ENCODE measurements around the gene NSMF. TPM values are rescaled to one million over a fixed set of nuclear protein-coding genes. Genes with fewer than 3 reads are reported as not detected.

NSMF gene
- total and polyA plus RNA-seq, 2 experiments from 2014 or later = 20.3 to 103 TPM

DNA sequence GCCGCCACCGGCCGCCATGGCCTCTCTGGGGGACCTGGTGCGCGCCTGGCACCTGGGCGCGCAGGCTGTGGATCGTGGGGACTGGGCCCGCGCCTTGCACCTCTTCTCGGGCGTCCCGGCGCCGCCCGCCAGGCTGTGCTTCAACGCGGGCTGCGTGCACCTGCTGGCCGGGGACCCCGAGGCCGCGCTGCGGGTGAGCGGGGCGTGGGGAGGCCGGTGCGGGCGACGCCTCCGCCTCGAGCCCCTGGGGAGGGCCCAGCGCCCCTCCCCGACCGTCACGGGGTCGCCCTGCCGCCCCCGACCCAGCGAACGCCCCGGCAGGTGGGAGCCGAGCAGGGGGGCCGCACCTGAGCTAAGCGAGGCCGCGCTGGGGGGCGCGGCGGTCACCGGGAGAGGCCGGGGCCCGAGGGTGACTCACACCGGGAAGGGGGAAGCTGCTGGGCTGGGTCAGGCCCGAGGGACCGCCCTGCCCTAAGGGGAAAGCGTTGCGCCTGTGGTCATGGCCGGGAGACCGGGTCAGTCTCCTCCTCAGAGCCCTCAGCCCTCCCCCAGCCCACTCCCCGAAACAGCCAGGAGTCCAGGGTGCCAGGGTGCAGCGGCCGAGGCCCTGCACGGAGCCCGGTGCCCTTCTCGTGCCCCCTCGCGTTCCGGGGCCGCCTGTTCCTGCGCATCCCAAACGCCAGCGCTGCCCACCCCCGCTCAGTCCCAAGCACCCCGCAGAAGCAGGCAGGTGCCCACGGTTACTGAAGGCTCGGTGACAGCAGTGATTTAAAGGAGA, 35.4 kb downstream of the NSMF start:
- Mint-ChIP-seq H3K27ac (no peak overlapping the region), H3K36me3 (ENCODE audit: low read depth) (no peaks in the 10 kb centered on the region; the same call in 2 of the 3 replicates), H3K27me3 (ENCODE audit: insufficient read depth, low read depth, poor library complexity) (peaks cover 10% of the 10 kb centered on the region), H3K9me3 (no peaks in the 10 kb centered on the region; the same call in 2 of the 3 replicates), H3K4me3 (peak overlapping the region; percentile 59), H3K4me1 (peaks cover 4% of the 10 kb centered on the region; the same call in 2 of the 3 replicates)
- peak; percentile 34 for DNase-seq (ENCODE audit: low spot score)
- Histone ChIP-seq H2AFZ (peak overlapping the region; percentile 76), H3K79me2 (replicated peaks; ENCODE audit: insufficient read depth) (peaks cover 19% of the 10 kb centered on the region), H3K27me3 (ENCODE audit: insufficient read depth) (peaks cover 9% of the 10 kb centered on the region), H3K27ac (ENCODE audit: low read depth) (no peak overlapping the region), H3K4me2 (peak overlapping the region; percentile 78), H3K4me3 (peak overlapping the region; percentile 58), H3F3A (replicated peaks; ENCODE audit: low read depth) (peaks cover 3% of the 10 kb centered on the region; the same call in 1 of the 2 replicates), H3K36me3 (ENCODE audit: insufficient read depth) (no peaks in the 10 kb centered on the region), H3K9me2 (ENCODE audit: insufficient read depth) (no peaks in the 10 kb centered on the region), H4K20me1 (replicated peaks; ENCODE audit: insufficient read depth) (peaks cover 4% of the 10 kb centered on the region; the same call in 1 of the 2 replicates), H3K4me1 (ENCODE audit: insufficient read depth) (peaks cover 6% of the 10 kb centered on the region)
- peak; percentile 11 for ATAC-seq
- TF ChIP-seq EZH2phosphoT487 (IDR thresholded peaks at IDR 0.05; ENCODE audit: unreplicated experiment) = no peak
- TF ChIP-seq STAT1 (IDR thresholded peaks at IDR 0.05; ENCODE audit: unreplicated experiment) = no peak
- TF ChIP-seq ZNF114 (CRISPR knock-in tag; IDR thresholded peaks at IDR 0.05) = no peak
- no peak for TF ChIP-seq NANOG (IDR thresholded peaks at IDR 0.05; ENCODE audit: borderline replicate concordance)
- TF ChIP-seq, protein P1, sequence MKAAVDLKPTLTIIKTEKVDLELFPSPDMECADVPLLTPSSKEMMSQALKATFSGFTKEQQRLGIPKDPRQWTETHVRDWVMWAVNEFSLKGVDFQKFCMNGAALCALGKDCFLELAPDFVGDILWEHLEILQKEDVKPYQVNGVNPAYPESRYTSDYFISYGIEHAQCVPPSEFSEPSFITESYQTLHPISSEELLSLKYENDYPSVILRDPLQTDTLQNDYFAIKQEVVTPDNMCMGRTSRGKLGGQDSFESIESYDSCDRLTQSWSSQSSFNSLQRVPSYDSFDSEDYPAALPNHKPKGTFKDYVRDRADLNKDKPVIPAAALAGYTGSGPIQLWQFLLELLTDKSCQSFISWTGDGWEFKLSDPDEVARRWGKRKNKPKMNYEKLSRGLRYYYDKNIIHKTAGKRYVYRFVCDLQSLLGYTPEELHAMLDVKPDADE (IDR thresholded peaks at IDR 0.05) = no peak
- TF ChIP-seq, protein P2, sequence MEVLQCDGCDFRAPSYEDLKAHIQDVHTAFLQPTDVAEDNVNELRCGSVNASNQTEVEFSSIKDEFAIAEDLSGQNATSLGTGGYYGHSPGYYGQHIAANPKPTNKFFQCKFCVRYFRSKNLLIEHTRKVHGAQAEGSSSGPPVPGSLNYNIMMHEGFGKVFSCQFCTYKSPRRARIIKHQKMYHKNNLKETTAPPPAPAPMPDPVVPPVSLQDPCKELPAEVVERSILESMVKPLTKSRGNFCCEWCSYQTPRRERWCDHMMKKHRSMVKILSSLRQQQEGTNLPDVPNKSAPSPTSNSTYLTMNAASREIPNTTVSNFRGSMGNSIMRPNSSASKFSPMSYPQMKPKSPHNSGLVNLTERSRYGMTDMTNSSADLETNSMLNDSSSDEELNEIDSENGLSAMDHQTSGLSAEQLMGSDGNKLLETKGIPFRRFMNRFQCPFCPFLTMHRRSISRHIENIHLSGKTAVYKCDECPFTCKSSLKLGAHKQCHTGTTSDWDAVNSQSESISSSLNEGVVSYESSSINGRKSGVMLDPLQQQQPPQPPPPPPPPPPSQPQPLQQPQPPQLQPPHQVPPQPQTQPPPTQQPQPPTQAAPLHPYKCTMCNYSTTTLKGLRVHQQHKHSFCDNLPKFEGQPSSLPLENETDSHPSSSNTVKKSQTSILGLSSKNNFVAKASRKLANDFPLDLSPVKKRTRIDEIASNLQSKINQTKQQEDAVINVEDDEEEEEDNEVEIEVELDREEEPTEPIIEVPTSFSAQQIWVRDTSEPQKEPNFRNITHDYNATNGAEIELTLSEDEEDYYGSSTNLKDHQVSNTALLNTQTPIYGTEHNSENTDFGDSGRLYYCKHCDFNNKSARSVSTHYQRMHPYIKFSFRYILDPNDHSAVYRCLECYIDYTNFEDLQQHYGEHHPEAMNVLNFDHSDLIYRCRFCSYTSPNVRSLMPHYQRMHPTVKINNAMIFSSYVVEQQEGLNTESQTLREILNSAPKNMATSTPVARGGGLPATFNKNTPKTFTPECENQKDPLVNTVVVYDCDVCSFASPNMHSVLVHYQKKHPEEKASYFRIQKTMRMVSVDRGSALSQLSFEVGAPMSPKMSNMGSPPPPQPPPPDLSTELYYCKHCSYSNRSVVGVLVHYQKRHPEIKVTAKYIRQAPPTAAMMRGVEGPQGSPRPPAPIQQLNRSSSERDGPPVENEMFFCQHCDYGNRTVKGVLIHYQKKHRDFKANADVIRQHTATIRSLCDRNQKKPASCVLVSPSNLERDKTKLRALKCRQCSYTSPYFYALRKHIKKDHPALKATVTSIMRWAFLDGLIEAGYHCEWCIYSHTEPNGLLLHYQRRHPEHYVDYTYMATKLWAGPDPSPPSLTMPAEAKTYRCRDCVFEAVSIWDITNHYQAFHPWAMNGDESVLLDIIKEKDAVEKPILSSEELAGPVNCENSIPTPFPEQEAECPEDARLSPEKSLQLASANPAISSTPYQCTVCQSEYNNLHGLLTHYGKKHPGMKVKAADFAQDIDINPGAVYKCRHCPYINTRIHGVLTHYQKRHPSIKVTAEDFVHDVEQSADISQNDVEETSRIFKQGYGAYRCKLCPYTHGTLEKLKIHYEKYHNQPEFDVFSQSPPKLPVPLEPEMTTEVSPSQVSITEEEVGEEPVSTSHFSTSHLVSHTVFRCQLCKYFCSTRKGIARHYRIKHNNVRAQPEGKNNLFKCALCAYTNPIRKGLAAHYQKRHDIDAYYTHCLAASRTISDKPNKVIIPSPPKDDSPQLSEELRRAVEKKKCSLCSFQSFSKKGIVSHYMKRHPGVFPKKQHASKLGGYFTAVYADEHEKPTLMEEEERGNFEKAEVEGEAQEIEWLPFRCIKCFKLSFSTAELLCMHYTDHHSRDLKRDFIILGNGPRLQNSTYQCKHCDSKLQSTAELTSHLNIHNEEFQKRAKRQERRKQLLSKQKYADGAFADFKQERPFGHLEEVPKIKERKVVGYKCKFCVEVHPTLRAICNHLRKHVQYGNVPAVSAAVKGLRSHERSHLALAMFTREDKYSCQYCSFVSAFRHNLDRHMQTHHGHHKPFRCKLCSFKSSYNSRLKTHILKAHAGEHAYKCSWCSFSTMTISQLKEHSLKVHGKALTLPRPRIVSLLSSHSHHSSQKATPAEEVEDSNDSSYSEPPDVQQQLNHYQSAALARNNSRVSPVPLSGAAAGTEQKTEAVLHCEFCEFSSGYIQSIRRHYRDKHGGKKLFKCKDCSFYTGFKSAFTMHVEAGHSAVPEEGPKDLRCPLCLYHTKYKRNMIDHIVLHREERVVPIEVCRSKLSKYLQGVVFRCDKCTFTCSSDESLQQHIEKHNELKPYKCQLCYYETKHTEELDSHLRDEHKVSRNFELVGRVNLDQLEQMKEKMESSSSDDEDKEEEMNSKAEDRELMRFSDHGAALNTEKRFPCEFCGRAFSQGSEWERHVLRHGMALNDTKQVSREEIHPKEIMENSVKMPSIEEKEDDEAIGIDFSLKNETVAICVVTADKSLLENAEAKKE (CRISPR knock-in tag; IDR thresholded peaks at IDR 0.05) = no peak
- no peak for TF ChIP-seq EZH2 (IDR thresholded peaks at IDR 0.05; ENCODE audit: low read depth, unreplicated experiment)
- TF ChIP-seq CREB1 (CRISPR knock-in tag; IDR thresholded peaks at IDR 0.05; ENCODE audit: low read depth) = no peak
- TF ChIP-seq, protein P3, sequence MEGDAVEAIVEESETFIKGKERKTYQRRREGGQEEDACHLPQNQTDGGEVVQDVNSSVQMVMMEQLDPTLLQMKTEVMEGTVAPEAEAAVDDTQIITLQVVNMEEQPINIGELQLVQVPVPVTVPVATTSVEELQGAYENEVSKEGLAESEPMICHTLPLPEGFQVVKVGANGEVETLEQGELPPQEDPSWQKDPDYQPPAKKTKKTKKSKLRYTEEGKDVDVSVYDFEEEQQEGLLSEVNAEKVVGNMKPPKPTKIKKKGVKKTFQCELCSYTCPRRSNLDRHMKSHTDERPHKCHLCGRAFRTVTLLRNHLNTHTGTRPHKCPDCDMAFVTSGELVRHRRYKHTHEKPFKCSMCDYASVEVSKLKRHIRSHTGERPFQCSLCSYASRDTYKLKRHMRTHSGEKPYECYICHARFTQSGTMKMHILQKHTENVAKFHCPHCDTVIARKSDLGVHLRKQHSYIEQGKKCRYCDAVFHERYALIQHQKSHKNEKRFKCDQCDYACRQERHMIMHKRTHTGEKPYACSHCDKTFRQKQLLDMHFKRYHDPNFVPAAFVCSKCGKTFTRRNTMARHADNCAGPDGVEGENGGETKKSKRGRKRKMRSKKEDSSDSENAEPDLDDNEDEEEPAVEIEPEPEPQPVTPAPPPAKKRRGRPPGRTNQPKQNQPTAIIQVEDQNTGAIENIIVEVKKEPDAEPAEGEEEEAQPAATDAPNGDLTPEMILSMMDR (conservative IDR thresholded peaks at IDR 0.05; ENCODE audit: low read depth in 2 of 2) = no peak
- no peak for TF ChIP-seq ZNF331 (CRISPR knock-in tag; IDR thresholded peaks at IDR 0.05; ENCODE audit: low read depth)
- TF ChIP-seq POLR2AphosphoS5 (IDR thresholded peaks at IDR 0.05; ENCODE audit: low read depth) = no peak
- TF ChIP-seq JUNB (IDR thresholded peaks at IDR 0.05; ENCODE audit: unreplicated experiment) = no peak
- TF ChIP-seq, protein P4, sequence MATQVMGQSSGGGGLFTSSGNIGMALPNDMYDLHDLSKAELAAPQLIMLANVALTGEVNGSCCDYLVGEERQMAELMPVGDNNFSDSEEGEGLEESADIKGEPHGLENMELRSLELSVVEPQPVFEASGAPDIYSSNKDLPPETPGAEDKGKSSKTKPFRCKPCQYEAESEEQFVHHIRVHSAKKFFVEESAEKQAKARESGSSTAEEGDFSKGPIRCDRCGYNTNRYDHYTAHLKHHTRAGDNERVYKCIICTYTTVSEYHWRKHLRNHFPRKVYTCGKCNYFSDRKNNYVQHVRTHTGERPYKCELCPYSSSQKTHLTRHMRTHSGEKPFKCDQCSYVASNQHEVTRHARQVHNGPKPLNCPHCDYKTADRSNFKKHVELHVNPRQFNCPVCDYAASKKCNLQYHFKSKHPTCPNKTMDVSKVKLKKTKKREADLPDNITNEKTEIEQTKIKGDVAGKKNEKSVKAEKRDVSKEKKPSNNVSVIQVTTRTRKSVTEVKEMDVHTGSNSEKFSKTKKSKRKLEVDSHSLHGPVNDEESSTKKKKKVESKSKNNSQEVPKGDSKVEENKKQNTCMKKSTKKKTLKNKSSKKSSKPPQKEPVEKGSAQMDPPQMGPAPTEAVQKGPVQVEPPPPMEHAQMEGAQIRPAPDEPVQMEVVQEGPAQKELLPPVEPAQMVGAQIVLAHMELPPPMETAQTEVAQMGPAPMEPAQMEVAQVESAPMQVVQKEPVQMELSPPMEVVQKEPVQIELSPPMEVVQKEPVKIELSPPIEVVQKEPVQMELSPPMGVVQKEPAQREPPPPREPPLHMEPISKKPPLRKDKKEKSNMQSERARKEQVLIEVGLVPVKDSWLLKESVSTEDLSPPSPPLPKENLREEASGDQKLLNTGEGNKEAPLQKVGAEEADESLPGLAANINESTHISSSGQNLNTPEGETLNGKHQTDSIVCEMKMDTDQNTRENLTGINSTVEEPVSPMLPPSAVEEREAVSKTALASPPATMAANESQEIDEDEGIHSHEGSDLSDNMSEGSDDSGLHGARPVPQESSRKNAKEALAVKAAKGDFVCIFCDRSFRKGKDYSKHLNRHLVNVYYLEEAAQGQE (IDR thresholded peaks at IDR 0.05; ENCODE audit: unreplicated experiment) = no peak
